GM06990 (cell line): ENCODE data around the gene ZNF839.

Source experiments
- DNase-seq: peaks from one replicate; pipeline ENCODE4 v3.0.0-alpha.2; 2011; ENCODE audit not compliant: insufficient read length; ENCODE audit errors: extremely low read depth
- H3K27me3 ChIP-seq: replicated peaks from 2 replicates; pipeline ENCODE4 v1.6.0; 2011; ENCODE audit warnings: low read length; ENCODE audit not compliant: control insufficient read depth, insufficient read depth
- H3K36me3 ChIP-seq: 2 replicates; pipeline ENCODE4 v1.5.1; 2011; ENCODE audit warnings: low read length; ENCODE audit not compliant: control insufficient read depth, insufficient read depth
- H3K4me3 ChIP-seq: replicated peaks from 2 replicates; pipeline ENCODE4 v1.5.1; 2011; ENCODE audit warnings: low read depth, mild to moderate bottlenecking, control low read depth, low read length
- CTCF ChIP-seq: IDR thresholded peaks from 2 replicates; pipeline ENCODE4 v1.5.1; 2011; ENCODE audit warnings: low read length, control low read depth, mild to moderate bottlenecking, inconsistent platforms; ENCODE audit not compliant: insufficient read depth, poor library complexity, severe bottlenecking

ZNF839 gene

GRCh38 chr14:102342238-102342637 lies 22.7 kb downstream of the ZNF839 start:
- no peak for DNase-seq
- no peak for TF ChIP-seq CTCF
- no peaks in the 10 kb centered on the region for H3K27me3 ChIP-seq
- peaks cover 26% of the 10 kb centered on the region for H3K36me3 ChIP-seq
- no peak overlapping the region for H3K4me3 ChIP-seq

GRCh38 chr14:102344084-102344483 lies 24.5 kb downstream of the ZNF839 start:
- no peak overlapping the region for H3K4me3 ChIP-seq
- no peak for TF ChIP-seq CTCF
- no peaks in the 10 kb centered on the region for H3K27me3 ChIP-seq
- peaks cover 26% of the 10 kb centered on the region for H3K36me3 ChIP-seq
- no peak for DNase-seq

GRCh38 chr14:102344485-102344884 lies 24.9 kb downstream of the ZNF839 start:
- Histone ChIP-seq H3K36me3 (peaks cover 25% of the 10 kb centered on the region), H3K4me3 (no peak overlapping the region), H3K27me3 (no peaks in the 10 kb centered on the region)
- TF ChIP-seq CTCF: no peak
- no peak for DNase-seq

- Histone ChIP-seq H3K36me3 (peaks cover 25% of the 10 kb centered on the region), H3K4me3 (no peak overlapping the region), H3K27me3 (no peaks in the 10 kb centered on the region)
- TF ChIP-seq CTCF: no peak
- no peak for DNase-seq
Measured at GRCh38 chr14:102345232-102345631, 25.7 kb downstream of the ZNF839 start.

GRCh38 chr14:102346645-102347044 lies 27.1 kb downstream of the ZNF839 start:
- no peak for DNase-seq
- peaks cover 19% of the 10 kb centered on the region for H3K36me3 ChIP-seq
- TF ChIP-seq CTCF: no peak
- no peak overlapping the region for H3K4me3 ChIP-seq
- H3K27me3 ChIP-seq: no peaks in the 10 kb centered on the region

- no peak for DNase-seq
- H3K36me3 ChIP-seq: peaks cover 21% of the 10 kb centered on the region
- no peak overlapping the region for H3K4me3 ChIP-seq
- H3K27me3 ChIP-seq: no peaks in the 10 kb centered on the region
- no peak for TF ChIP-seq CTCF
Measured at GRCh38 chr14:102348376-102348775, 28.8 kb downstream of the ZNF839 start.
